Adipose tissue (tissue), 3 donors: Measurements from ENCODE around the gene TM4SF20. TPM values are rescaled to one million over a fixed set of nuclear protein-coding genes. Genes with fewer than 3 reads are reported as not detected.
"Not testable (repeated sequence)": the region's sequence is repeated elsewhere in the genome, so short reads cannot be mapped to it uniquely, and the experiment has no call there.

Source experiments
- H3K27ac ChIP-seq: one replicate; pipeline ENCODE4 v1.5.1; 2013; ENCODE audit warnings: low read depth, low read length
- WGBS, 3 donors: extraction: QIAGEN DNeasy Blood & Tissue Kit; methylation state at CpG; one replicate each; pipeline ENCODE4 v1.1.7; 2013; 5-methylcytosine and 5-hydroxymethylcytosine counted together
- polyA plus RNA-seq, 3 donors: library from polyadenylated mRNA; stranded (reverse); fragments of 200-250 nt; gene quantifications; one replicate each; pipeline ENCODE4 v1.2.3, GENCODE V29; 2013
- donor health status: healthy with polysubstance abuse.
- donor health status: Bipolar disorder and iron deficiency.
- donor health status: healthy.

TM4SF20 gene
- polyA plus RNA-seq, 3 donors, result 0.05 to 0.22 (median 0.12) TPM

DNA sequence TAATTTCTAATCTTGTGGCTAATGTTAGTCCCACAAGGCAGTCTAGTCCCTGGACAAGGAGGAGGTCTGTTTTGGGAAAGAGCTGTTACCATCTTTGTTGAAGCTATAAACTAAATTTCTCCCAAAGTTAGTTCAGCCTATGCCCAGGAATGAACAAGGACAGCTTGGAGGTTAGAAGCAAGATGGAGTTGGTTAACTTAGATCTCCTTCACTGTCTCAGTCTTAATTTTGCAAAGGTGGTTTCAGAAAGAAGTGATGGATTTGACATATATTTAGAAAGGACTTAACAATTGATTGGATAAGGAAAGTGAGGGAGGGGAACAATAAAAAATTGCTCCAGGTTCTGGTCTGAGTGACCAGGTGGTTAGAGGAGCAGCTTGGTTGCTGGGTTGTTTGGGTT lies 23.2 kb upstream of the TM4SF20 start:
- H3K27ac ChIP-seq, result no peak overlapping the region

DNA sequence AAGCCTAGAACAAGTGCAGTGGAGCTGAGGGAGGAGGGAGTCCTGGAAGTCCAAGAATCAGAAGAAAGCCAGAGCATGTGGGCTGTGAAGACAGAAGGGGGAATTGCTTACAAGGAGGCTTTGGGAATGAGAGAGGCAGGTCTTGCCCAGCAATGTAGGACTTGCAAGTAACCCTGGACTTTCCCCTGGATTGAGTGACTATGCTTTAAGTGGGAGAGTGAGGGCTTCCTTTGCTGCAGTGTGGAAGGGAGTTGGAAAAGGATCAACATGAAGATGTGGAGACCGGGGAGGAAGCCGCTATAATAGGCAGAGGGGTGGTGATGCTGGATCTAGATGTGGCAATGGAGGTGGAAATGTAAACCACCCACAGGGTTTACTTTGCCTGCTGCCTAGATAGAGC lies 22.4 kb upstream of the TM4SF20 start:
- no peak overlapping the region for H3K27ac ChIP-seq
- WGBS, 3 donors, result 35 to 82% (median 68%) methylated on average over 2 of the region's 2 CpGs

DNA sequence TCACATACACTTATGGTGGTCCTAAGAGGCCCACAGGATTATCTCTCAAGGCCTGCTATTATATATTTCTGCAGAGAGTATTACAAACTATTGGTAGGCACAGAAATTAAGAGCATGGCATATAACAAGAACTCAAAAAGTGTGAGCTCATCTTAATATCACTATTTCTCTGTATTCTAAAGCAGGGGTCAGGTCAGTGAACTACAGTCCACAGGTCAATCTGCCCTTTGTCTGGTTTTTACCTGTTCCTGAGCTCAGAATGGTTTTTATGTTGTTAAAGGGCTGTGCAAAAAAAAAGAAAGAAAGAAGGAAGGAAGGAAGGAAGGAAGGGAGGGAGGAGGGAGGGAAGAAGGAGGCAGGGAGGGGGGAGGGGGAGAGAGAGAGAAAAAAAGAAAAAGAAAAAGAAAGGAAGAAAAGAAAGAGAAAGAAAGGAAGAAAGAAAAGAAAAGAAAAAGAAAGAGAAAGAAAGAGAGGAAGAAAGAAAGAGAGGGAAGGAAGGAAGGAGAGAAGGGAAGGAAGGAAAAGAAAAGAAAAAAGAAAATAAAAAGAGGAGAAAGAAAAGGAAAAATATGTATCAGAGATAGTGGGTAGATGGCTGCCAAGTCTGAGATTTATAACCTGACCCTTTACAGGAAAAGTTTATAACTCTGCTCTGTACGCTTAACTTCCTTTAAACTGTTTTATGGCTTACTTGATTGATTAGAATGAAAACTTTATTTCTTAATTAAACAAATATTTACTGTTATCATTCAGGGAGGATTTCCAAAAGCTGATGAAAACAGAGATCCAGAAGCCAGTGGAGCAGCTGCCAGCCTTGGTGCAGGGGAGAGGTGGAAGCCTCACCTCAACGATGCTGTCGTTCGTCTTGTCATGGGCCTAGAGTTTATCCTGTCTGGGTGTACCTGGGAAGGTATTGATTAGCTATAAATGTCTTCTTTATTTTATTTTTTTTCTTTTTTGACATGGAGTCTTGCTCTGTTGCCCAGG lies 19.9 kb upstream of the TM4SF20 start:
- WGBS, 3 donors, result 49 to 76% (median 58%) methylated on average over 4 of the region's 4 CpGs
- H3K27ac ChIP-seq, result no peak overlapping the region

DNA sequence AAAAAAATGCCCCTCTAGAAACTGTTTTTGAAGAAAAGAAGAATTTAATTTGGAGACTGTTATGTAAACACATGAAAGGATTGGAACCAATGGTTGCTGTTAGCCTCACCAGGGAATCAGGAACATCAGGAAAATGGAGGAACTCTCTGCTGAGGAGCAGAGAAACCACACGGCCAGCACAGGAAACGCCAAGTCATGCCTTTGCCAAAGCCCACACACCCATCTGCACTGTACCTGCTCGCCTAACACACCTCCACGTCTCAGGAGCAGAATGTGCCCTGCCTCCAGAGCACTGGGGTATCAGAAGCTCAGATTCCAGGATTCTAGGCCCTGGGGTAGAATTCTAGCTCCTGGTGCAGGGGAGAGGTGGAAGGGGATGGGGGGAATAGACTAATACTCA lies 18.5 kb upstream of the TM4SF20 start:
- H3K27ac ChIP-seq, result no peak overlapping the region
- WGBS, 3 donors, result 44 to 63% (median 52%) methylated on average over 4 of the region's 4 CpGs

DNA sequence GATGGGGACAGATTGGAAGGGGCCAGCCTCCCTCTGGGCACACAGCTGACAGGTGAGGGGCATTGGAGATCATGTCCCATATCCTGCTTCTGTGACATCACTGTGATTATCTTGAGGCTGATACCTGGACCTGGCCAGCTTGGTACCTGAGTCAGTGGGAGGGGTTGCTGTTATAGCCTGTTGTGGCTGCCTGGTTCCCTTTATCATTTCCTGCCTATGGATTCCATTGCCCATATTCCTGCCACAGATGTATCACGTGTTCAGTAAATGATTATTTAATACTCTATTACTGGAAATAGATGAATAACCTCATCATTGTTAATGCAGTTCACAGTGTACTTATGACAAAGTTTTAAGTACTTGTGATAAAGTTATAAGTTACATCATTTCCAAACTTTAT lies 16.4 kb upstream of the TM4SF20 start:
- 53 to 84% (median 60%) methylated on average over 1 of the region's 1 CpG for WGBS, 3 donors
- no peak overlapping the region for H3K27ac ChIP-seq

DNA sequence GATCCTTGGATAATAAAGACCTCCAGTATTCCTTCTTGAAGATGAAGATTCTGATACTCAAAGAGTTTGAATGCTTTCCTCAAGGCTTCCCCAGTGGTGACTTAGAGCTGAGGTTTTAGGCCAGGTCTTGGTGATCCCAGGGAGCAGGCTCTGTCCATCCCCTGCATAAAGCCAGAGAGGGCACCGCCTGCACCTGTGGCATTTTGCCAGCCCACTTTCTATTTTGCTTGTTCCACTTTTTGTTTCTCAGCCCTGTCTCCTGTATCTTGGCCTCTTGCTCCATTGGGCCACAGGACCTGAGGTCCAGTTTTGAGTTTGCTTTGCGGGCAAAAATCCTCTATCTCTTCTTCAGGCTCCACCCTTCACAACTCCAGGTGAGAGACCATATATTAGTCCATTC lies 15.3 kb upstream of the TM4SF20 start:
- no peak overlapping the region for H3K27ac ChIP-seq
- WGBS, 3 donors, result 49 to 88% (median 50%) methylated on average over 2 of the region's 2 CpGs

DNA sequence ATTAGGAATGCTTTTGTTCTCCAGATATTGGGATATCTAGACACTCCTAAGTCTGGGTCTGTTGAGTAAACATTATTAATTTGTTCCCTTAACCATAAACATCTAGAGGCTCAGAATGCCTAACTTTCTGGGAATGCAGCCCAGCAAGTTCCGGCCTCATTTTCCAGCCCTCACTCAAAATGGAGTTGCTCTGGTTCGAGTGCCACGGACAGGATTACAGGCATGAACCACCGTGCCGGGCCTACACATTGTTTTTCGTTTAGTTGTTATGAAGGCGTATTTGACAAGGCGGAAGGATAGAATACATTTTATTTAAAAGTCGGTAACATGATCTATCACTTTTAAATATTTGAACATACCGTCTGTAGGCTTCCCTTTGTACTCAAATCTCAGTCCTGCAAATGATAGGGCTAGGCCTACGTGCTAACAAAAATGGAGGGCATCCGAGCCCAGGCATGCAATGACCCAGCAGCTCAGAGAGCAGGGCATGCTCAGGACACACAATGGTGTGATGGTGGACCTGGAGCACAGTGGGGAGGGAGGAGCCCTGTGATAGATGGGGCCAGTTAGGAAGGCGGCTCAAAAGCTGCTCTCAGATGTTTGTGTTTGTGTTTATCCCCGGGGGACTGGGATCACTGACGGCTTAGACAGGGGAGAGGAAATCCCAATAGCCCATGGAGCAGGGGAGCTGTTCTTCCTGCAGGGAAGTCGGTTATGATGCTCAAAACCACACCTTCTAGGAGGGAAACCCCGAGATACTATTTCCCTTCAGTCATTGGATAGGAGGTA lies 11.6 kb upstream of the TM4SF20 start:
- H3K27ac ChIP-seq, result no peak overlapping the region
- WGBS, 3 donors, result 75 to 87% (median 85%) methylated on average over 17 of the region's 17 CpGs

DNA sequence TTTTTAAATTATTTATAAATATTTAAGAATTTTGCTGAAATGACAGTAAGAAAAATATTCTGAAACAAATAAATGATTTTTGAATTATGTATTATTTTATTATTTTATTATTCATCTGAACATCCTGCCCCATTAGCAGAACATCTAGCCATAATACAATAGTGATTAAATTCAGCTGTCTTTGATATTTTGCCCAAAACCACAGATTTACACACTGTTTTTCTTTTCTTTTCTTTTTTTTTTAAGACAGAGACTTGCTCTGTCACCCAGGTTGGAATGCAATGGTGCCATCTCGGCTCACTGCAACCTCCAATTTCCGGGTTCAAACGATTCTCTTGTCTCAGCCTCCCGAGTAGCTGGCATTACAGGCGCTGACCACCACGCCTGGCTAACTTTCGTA lies 10.6 kb upstream of the TM4SF20 start:
- WGBS, 3 donors, result 90 to 98% (median 96%) methylated on average over 7 of the region's 7 CpGs
- H3K27ac ChIP-seq, result no peak overlapping the region

DNA sequence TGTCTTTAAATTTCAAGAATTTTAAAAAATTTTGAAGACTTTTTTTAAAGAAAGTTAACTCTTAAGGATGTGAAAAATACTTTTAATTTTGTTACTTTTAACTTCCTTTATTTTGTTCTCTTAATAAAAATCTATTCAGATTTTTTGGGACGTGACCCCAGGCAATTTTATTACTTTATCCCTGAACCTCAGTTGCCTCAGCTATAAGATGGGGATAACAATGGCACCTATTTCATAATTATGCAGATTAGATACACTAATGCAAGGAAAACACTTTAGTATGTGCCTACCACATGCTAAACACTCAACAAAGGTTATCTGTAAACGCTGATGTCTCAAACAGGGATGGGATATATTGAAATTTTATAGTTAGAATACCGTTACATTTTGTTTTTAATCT lies 10.1 kb upstream of the TM4SF20 start:
- 70 to 89% (median 88%) methylated on average over 3 of the region's 3 CpGs for WGBS, 3 donors
- H3K27ac ChIP-seq, result no peak overlapping the region

DNA sequence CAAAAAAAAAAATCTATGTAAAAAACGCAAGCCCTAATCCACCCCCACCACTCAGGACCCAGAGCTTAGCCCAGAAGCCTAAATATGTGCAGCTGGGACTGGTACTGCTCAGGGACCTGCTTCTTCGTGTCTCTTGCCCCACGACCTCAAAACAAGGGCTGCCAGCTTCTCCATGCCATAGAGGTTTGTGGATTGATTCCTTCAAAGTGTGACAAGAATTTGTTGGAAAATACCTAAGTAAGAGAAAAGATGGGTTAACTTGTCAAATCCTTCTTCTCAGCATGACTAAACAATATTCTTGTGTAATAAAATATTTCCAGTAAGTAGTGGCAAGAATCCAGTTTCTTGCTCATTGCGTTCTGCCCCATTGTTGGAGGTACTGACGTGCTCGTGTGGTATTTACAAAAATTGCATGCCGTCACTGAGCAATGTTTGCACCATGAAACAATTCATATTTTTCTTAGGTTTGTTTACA lies 9.5 kb upstream of the TM4SF20 start:
- H3K27ac ChIP-seq, result no peak overlapping the region

DNA sequence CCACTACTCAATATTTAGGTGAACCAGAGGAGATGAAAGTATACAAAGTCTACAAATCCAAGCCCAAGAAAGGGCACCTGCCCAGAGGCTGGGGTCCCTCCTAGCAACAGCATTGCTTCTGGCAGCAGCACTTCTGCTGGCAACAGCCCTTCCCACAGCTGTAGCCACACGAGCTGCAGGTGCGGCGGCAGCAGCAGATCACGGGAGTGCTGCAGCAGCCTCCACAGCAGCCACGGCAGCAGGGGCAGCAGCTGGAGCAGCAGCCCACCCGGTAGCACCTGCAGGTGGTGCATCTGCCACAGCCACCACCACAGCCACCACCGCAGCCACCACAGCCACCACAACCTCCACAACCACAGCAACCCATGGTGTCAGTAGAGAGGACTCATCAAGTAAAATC lies 8.5 kb upstream of the TM4SF20 start, which contains the start of gene SCYGR1:
Gene SCYGR1, minus strand, starts transcription at position 367 of the 400 bp plus-strand sequence. Its CDS starts 0 bp downstream, at position 367.
- H3K27ac ChIP-seq, result not testable (repeated sequence)
- WGBS, 3 donors, result 71 to 86% (median 78%) methylated on average over 7 of the region's 7 CpGs

More for the DNA sequence above, 9.5 kb upstream of the TM4SF20 start:
- WGBS, 3 donors, result 67 to 79% (median 71%) methylated on average over 7 of the region's 7 CpGs

DNA sequence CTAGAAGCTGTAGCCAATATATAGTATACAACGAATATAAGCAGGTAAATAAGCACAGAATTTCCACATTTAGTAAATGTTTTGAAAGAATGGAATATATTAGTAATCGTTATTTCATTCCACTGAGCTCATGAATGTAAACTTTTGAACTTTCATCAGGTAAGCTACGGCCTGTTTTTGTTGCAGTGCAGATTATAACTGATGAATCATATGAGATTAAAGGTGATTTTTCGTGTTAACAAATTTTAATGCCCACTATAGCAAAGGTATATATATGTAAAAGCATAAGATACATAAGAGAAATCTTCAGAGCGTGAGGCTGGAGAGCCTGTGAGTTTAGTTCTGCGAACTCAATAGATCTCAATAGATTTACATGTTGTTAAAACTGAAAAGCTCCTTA lies 7.5 kb upstream of the TM4SF20 start:
- no peak overlapping the region for H3K27ac ChIP-seq
- WGBS, 3 donors, result 69 to 83% (median 80%) methylated on average over 6 of the region's 6 CpGs

DNA sequence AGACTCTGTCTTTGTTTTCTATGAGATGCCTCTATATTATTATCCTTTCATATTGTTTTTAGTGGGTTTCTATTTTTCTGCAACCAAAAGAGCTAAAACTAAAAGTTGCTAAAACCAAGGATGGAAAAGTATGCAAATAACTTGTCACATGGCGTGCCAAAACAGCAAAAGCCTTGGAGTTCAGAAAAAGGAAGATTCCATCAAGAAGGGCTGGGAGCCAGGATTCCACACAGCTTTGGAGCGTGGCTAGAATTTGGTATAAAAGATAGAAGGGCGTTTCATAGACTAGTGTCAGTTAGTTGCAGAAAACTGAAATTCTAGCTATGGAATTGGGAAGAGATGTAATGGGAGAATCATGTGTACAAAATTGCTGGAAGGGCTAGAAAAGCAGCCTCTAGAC lies 4.6 kb upstream of the TM4SF20 start:
- 52 to 71% (median 63%) methylated on average over 3 of the region's 3 CpGs for WGBS, 3 donors

DNA sequence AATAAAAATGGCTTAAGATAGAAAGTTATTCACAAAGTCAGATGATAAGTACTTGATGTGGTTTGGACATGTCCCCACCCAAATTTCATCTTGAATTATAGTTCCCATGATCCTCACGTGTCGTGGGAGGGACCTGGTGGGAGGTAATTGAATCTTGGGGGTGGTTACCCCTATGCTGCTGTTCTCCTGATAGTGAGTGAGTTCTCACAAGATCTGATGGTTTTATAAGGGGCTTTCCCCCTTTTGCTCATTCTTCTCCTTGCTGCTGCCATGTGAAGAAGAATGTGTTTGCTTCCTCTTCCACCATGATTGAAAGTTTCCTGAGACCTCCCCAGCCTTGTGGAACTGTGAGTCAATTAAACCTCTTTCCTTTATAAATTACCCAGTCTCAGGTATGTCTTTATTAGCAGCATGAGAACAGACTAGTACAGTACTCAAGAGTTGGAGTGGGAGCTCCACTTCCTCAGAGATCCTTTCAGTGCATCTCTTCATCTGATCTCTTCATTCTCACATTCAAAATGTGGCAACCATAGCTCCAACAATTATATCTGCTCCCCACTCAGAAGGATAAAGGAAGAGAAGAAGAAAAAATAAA lies 3.2 kb upstream of the TM4SF20 start:
- WGBS, 3 donors, result 79 to 86% (median 84%) methylated on average over 2 of the region's 2 CpGs
- H3K27ac ChIP-seq, result not testable (repeated sequence)

More for the DNA sequence above, 4.6 kb upstream of the TM4SF20 start:
- H3K27ac ChIP-seq, result no peak overlapping the region

DNA sequence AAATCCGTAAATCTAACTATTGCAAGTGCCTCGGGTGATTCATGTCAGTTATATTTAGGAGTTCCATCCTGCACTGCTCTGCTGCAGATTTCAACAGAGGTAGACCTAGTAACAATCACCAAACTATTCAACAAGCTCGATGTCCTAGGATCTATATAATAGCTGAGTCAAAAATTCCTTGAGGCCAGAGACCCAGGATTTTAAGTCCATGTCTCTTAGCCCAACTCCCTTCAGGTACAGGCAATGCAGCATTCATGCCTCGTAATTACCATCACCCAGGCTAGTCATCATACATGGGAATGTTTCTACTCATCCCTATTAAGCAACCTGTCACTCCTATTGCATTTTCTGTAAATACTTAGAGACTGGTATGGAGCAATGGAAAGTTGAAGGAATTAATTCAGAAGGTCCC lies 729 bp downstream of the TM4SF20 start:
- 79 to 84% (median 80%) methylated on average over 4 of the region's 4 CpGs for WGBS, 3 donors
- H3K27ac ChIP-seq, result no peak overlapping the region

DNA sequence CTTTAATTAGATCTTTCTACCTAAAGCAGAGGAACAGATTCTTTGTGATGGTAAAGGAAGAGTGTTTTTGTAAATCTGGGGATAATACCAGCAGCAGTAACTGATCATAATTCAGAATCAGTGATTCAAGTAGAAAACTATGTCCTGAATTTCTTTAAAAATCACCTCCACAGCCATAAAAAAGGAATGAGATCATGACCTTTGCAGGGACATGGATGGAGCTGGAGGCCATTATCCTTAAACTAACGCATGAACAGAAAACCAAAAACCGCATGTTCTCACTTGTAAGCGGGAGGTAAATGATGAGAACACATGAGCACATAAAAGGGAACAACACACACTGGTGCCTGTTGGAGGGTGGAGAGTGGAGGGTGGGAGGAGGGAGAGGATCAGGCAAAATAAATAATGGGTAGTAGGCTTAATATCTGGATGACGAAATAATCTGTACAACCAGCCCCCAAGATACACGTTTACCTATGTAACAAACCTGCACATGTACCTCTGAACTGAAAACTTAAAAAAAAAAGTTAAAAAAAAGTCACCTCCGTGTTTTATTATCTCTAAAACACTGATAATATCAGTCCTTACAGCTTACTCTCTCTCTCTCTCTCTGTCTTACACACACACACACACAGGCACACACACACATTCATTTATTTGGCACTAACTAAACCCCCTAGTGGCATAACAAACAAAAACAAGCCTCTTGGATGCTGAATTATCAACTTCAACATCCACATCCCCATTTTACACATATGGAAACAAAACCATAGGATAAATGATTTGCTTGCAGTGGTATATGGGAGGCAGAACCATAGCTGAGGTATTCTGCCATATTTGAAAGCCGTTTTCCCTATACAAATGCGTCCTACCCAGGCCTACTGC lies 1.4 kb downstream of the TM4SF20 start:
- 62 to 84% (median 71%) methylated on average over 8 of the region's 8 CpGs for WGBS, 3 donors
- H3K27ac ChIP-seq, result no peak overlapping the region

DNA sequence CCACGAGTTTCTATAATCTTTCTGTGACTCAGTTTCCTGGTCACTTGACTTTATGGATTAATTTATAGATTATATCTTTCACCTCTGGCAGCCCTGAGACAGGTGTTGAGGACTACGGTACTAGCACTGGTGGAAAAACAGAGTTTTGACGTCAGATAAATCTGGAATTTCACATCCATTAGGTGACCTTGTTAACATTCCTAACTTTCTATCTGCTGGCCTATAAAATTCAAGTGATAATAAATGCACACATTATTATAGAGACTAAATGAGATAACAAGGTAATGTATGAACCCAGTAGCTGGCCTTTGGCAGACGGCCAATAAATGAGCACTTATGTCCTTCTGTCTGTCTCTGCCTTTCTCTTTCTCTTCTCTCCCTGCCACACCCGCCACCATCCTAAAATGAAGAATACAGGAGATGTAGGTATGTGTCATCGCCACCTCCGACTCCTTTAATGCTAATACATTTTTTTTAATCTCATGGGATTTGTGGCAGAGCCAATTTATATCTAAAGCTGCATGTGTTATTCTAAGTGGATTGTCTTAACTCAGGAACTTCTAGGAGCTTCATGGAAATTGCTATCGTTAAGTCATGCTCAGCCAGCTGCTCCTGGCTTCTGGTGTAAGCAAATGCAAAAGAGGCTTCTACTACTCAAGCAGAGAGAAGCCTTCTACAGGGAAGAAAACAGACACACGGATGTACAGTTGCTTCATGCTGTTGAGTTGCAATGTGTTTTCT lies 2.3 kb downstream of the TM4SF20 start:
- H3K27ac ChIP-seq, result no peak overlapping the region
- WGBS, 3 donors, result 64 to 72% (median 65%) methylated on average over 9 of the region's 9 CpGs
